Activated CD8-positive, alpha-beta memory T cell treated with anti-CD3 and anti-CD28 coated beads for 1 hour (primary cell): ENCODE data around the gene C1orf115.
"Not testable (repeated sequence)": the region's sequence is repeated elsewhere in the genome, so short reads cannot be mapped to it uniquely, and the experiment has no call there.

Experiments
- DNase-seq, 2 donors: peaks; one replicate each; pipeline ENCODE4 v3.0.0-alpha.2; 2020; ENCODE audit warnings: low read depth in 1 of 2; ENCODE audit errors: extremely low read depth in 1 of 2

C1orf115 gene, protein sequence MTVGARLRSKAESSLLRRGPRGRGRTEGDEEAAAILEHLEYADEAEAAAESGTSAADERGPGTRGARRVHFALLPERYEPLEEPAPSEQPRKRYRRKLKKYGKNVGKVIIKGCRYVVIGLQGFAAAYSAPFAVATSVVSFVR

DNA sequence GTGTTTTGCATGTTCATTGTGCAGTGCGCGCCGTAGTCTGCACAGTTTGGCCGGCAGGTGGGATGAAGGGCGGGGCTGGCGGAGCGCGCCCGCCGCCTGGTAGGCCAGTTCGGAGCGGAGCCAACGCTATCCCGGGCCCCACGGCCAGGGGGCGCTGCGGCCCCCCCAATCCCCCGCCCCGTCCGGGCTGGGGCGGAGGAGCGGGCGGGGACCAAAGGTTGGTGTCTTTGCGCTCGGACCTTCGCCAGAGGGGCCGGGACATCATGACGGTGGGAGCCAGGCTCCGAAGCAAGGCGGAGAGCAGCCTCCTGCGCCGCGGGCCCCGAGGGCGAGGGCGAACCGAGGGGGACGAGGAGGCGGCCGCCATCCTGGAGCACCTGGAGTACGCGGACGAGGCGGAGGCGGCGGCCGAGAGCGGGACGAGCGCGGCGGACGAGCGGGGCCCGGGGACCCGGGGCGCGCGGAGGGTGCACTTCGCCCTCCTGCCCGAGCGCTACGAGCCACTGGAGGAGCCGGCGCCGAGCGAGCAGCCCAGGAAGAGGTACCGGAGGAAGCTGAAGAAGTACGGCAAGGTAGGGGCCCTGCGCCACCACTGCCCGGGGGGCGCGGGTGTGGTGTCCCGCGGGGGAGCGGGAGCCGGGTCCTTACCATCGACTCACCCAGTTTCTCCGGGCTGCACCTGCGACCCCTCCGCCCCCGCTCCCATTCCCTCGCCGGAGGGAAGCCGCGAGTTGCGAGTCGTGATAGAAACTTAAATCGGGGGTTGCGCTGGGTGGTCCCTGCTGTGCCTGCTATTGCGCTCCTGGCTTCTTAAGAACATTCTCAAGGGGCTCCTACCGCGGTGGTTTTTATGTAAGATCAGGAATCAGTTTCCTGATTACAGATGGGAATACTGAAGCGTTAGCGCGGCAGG lies at the start of gene C1orf115:
Gene C1orf115, plus strand, starts transcription at position 224 of the 913 bp plus-strand sequence. Its CDS starts 40 bp downstream, at position 264.
- DNase-seq, result peak in 1 of 2 donors; percentile 47

DNA sequence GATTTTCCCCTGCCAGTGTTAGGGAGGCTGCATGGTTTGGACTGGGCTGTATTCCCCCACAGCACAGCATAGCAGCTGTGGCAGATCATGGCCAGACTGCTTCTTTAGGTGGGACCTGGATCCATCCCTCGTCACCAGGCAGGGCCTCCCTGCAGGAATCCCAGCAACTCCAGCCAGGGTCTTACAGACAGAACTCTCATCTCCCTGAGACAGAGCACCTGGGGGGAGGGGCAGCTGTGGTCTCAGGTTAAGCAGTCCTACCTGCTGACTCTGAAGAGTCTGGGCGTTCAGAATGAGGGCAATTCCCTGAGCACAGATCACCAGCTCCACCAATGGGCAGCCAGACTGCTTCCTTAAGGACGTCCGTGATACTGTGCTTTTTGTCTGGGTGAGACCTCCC lies 47.9 kb upstream of the C1orf115 start:
- DNase-seq, result no peak

DNA sequence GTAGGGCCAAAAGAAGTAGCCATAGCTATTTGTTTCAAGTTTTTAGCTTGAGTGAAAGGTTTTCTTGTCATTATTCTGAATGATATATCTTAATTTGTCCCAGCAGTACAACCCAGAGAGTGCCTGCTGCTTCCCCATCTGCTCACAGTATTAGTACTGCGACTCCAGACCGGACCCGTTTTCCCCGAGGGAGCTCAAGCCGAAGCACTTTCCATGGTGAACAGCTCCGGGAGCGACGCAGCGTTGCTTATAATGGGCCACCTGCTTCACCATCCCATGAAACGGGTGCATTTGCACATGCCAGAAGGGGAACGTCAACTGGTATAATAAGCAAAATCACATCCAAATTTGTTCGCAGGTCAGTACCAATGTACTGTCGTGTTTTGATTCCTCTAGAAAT lies 37.2 kb upstream of the C1orf115 start:
- no peak for DNase-seq

DNA sequence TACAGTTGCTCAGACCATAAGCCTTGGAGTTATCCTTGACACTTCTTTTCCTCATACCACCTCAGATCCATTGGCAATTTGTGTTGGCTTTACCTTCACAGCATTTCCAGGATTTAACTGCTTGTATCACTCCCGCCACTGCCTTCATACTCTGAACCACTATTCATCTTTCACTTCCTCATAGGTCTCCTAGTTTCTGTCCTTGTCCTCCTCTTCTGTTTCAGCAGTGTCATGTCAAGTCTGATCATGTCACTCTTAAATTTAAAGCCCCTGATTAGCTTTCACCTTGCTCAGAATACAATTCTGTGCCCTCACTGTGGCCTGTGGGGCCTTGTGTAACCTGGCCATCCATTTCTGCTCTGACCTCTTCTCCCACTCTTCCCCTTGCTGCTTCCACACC lies 34.7 kb upstream of the C1orf115 start:
- DNase-seq, result no peak

DNA sequence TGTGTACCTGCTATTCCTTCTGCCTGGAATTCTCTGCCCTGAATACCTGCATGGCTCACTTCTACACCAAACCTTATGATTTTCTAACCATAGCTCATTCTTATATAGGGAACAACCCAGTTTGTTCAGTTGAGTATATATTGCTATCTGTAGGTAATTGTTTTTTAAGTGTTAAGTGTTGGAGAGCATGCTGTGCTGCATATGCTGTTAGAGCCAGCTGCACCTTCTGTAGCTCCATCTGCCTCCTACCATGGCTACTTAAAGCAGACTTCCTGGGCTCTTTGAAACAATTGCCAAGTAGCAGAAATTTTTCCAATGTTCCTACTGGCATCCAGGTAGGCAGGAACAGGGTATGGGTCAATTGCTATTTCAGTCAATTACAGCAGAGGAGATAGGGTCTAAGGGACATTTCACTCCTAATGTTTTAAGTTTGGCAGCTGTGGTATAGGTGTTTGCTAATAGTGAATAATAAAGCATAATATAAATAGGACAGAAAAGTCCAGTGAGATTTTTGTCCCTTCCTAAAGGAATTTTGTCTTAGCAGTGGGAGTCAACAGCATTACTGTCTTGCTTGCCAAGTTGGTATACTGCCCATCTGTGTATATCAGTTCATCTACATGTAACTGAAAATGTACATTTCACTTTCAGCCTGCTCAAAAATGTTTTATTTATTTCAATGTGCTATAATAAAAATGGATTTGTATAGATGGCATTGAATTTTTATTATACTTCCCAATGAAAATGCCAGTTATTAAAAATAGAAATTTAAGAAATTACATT lies 34.0 kb upstream of the C1orf115 start:
- DNase-seq, result no peak

DNA sequence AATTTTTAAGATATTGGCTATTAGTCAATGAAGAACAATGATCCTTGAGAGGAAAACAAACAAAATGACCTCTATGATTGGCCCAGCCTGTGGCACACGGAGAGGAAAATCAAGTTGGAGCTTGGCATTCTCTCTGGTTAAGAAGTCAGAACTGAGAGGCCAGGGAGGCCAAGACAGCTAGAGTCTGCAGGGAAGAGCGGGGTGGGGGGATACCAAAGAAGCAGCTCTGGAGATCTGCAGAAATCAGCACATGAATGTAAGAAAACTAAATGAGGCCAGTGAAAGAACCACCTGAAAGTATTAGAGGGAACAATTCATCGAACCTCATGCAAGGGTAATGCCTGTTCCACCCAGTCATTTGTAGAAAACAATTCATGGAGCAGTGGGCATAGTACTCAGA lies 23.8 kb upstream of the C1orf115 start:
- DNase-seq, result no peak

DNA sequence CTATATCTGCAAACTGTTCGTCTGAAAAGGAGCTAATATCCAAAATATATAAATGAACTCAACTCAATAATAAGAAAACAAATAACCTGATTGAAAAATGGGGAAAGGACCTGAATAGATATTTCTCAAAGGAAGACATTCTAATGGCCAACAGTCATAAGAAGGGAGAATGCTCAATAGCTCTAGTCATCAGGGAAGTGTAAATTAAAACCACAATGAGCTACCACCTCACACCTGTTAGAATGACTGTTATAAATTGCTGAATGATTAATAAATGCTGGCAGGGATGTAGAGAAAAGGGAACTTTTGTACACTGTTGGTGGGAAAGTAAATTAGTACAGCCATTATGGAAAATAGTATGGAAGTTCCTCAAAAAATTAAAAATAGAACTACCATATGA lies 21.2 kb upstream of the C1orf115 start:
- no peak for DNase-seq

DNA sequence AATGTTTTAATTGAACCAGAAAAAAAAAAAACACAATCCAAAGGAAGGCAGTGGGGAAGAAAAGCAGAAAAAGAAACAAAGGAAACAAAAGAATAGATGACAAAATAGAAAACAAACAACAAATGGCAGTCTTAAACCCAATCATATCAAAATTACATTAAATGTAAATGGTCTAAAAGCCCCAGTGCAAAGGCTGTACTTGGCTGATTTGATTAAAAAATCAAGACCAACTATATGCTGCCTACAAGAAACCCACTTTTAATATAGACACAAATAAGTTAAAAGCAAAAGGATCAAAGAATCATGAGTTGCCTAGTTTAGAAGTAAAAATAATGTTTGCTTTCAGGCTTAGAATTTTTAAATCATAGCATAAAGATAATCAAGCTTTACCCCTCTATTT lies 19.8 kb upstream of the C1orf115 start:
- DNase-seq, result no peak

DNA sequence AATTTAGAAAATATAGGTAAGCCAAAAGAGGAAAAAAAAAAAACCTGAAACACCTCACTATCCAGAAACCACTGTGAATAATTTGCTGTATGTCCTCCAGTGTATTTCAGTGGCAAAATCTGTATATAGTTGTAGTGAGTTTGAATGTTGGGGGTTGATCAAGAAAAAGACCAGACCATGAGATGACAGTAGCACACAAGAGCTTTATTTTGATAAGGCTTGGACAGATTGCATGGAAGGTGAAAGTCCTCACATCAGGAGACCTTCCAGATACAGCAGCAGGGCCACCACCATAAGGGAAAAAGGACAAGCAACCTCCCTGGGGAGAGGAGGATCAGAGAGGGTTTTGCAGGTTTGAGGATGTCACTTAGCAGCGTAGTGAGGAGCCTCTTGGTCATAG lies 16.2 kb upstream of the C1orf115 start:
- DNase-seq, result no peak

DNA sequence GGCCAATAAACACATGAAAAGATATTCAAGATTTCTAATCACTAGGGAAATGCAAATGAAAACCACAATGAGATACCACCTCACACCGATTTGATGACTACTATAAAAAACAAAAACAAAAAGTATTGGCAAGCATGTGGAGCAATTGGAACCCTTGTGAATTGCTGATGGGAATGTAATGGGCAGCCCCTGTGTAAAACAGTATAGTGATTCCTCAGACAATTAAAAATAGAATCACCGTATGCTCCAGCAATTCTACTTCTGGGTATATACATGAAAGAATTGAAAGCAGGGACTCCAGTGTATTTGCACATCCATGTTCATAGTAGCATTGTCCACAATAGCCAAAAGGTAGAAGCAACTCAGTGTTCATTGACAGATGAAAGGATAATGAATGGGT lies 12.9 kb upstream of the C1orf115 start:
- no peak for DNase-seq

DNA sequence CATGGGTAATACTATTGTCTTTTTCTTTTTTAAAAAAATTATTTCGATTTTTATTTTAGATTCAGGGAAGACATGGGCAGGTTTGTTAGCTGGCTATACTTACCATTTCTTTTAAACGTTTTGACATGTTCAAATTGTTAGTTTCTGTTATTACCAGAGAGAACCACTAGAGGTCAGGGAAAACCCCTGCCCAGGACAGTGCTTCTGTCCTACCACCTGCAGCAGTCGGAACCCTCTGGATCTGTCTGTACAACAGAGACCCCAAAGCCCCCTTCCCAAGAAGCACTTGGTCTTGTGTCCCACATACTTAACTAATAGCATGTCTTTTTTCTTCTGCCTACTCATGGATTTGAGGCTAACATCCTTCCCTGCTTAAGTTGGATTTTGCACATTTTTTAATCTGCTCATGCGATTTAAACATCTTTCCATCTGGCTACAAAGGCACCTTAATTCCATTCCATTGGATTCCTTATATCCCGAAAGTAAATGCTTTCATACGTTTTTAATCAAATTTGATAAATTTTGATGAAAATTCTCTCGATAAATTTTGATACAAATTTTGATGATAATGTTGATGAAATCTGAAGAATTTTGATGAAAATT lies 10.0 kb upstream of the C1orf115 start:
- no peak for DNase-seq

DNA sequence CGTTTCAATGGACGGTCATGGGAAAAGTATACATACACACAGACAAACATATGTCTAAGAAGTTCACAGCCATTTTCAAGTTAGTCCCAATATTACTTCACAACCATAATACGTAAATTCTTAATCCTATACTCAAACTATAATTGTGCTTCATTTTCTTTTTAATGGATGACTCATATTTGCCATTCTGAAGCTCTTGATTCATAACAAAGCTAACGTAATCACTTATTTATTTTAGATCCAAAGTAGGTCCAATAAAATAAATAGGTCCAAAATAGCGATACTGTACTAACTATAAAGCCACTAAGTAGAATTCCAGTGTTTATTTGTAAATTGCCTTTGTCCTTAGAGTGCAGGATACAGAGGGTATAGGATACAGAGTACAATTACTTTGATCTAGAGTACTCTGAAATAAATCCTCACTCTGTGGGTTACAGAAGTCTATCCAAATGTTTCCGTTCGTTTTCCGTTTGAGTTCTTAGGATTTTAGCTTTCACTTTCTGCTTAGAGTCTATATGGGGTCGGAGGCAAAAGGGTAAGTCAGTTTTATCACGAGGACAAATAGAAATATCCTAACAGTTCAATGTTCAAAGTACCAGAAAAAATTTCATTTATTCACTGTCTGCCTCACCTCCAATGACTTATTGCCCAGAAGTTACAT lies 8.8 kb upstream of the C1orf115 start:
- DNase-seq, result no peak

DNA sequence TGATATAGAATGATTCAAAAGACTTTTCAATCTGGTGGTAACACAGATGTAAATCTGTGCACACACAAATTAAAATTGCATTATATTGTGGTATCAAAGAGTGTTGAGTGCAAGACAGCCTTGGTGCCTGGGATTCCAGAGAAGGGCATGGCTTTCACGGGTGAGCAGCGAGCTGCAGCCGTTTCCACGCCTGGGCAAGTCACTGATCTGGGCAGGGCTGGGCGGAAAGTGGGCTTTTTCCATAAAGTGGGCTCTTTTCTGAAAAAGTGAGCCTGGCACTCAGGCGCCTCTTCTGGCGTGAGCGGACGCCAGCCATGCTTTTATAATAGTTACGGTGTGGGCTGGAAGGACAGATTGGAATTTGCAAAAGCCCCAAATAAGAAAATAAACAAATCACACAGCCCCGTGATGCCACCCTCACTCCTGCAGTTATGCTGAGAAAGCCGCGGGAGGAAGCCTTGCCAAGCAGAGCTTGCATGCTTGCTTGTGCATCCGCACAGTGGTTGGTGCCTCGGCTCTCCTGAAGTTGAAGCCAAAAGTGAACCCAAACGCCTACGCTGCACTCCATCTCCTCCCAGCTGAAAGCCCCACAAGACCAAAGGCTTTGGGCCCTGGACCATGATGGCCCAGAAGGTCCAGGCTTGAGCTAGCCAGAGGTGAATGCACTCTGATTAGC lies 7.1 kb upstream of the C1orf115 start:
- DNase-seq, result no peak

DNA sequence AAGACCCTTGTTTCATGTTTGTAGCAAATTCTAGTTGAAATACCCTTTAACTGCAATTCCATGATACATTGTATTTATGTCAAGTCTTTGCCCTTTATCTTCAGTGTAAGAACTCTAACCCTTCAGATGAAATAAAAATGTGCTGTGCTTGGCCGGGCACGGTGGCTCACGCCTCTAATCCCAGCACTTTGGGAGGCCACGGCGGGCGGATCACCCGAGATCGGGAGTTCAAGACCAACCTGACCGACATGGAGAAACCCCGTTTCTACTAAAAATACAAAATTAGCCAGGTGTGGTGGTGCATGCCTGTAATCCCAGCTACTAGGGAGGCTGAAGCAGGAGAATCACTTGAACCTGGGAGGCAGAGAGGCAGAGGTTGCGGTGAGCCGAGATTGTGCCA lies 6.4 kb upstream of the C1orf115 start:
- DNase-seq, result not testable (repeated sequence)

DNA sequence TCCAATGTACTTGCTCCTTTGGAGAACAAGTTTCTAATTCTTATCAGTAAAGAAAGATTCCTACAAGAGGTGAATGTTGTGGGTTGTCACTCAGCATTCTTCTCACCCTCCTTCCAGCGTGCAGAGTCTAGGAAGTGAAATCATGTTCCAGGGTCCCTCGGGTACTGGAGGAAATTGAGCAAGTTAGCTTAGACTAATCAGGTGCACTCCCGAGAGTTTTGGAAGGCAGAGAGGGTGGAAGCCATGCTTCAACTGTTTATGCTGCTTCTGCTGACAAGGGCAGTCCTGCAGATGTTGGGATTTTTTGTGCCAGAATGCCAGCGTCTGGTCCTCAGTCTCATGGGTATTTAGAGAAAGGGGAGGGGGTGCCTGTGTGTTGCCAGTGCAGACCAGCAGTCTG lies 5.3 kb upstream of the C1orf115 start:
- no peak for DNase-seq

DNA sequence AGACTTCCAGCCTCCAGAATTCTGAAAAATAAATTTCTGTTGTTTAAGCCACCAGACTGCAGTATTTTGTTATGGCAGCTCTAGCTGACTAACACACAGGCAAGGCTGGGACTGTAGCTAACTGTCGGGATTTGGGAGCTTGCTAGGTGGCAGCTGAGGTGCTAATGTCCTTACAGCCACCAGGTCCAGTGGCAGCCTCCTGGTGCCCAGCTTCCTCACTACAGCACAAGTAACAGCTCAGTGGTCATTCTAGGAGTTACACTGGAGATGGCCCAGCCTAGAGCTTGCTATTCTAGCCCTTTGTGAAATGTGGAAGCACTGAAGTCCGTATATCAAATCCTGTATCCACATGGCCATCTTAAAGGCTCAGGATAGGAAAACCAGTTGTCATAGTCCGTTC lies 4.3 kb upstream of the C1orf115 start:
- no peak for DNase-seq

DNA sequence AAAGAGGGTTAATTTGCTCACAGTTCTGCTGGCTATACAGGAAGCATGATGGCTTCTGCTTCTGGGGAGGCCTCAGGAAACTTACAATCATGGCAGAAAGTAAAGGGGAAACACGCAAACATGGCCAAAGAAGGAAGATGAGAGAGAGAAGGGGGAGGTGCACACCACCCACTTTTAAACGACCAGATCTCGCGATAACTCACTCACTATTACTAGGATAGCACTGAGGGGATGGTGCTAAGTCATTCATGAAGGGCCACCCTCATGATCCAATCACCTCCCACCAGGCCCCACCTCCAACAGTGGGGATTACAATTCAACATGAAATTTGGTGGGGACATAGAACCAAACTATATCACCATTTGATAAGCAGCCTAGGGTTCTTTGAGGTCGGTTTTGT lies 2.4 kb upstream of the C1orf115 start:
- DNase-seq, result no peak

DNA sequence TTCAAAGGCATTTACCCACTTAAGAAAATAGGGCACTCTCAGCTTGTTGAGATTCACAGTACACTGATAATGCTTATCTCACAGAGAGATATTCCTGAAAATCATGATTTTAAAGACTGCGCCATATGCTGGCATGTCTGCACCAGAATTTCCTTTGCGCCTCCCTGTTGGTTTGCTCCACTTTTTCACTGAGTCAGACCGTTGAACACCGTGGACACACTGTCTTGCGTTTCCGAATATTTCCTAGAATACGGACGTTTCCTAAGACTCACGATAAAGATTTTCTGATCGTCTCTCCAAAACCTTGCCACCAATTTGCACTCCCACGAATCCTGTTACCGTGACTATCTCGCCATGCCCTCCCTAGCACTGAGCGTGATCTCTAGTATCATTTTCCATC lies 497 bp upstream of the C1orf115 start:
- no peak for DNase-seq

DNA sequence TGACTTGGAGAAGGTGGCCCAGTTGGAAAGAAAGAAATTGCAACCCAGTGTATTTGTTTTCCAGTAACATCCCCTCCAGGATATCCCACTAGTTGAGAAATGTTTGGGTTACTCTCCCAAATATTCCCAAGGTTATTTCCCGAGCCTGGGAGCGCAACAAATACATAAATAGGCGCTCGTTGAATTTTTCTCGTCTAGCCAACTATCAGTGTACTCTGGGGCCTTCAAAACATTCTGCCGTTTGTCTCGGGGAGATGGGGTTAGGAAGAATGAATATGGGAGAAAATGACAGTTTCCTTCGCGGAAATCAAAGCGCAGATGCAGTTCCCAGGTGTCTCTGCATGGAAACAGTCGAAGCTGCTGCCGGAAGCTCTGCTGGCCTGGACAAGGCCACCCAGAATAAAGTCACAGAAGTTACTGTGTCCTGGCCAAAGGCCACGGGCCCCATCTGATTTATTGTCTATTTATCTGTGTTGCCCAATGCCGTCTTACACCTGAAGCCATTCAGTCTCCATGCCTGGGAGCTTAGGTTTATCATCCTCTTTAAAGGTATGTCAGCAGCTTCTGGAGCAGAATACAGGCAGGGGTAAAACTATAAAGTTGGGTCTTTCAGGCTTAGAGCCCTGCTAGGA lies 1.0 kb downstream of the C1orf115 start:
- no peak for DNase-seq
